HG03095 (cell line): ENCODE data around the gene SEC16A.
"Not testable (repeated sequence)": the region's sequence is repeated elsewhere in the genome, so short reads cannot be mapped to it uniquely, and the experiment has no call there.

ENCODE experiments used
- ATAC-seq: cut with Tn5 transposase; IDR thresholded peaks from one replicate; pipeline ENCODE4 v1.9.1; 2021; ENCODE audit warnings: moderate library complexity; ENCODE audit not compliant: unreplicated experiment

The SEC16A gene

GRCh38 chr9:136425367-136425766 lies 57.5 kb downstream of the SEC16A start:
- not testable (repeated sequence) for ATAC-seq

GRCh38 chr9:136424750-136425362 lies 58.0 kb downstream of the SEC16A start:
- ATAC-seq = no peak

GRCh38 chr9:136423432-136424146 lies 59.3 kb downstream of the SEC16A start:
- ATAC-seq = no peak

DNA sequence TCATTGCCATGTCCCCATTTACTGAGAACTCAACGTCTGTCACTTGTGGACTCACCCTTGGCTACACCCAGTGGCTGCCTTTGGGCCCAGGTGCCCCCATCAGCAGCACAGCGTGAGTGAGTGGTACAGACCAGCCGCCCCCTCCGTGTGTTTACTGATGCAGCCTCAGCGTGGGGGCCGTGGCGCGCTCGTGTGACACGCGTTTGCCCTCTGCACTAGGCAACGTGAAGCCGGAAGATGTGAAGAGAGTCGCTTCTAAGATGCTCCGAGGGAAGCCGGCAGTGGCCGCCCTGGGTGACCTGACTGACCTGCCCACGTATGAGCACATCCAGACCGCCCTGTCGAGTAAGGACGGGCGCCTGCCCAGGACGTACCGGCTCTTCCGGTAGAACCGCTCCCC lies 60.0 kb downstream of the SEC16A start:
- no peak for ATAC-seq

DNA sequence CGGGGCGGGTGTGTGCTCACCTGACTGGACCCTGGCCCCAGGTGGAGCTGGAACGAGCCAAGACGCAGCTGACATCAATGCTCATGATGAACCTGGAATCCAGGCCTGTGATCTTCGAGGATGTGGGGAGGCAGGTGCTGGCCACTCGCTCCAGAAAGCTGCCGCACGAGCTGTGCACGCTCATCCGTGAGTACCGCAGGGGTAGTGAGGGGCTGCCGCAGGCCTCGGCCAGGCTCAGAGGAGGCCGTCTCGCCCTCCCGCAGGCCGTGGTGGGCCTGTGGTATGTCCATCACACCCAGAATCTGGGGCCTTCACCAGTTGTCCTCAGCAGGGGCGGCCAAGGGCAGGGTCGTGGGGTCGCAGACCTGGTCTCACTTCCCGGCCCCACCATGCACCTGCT lies 61.0 kb downstream of the SEC16A start:
- ATAC-seq = no peak

DNA sequence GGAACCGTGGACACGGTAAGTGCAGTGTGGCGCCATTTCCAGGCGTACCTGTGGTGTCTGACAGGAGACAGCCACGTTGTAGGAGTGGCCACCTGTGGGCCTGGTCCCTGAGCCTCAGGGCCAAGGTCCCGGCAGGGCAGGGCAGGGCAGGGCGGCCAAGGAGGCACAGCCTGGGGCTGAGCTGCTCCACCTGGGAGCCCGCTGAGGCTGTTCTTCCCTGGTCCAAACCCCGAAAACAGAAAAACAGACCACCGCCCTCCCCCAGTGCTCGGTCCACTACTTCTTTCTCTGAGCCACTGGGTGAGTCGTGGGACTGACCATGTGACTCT lies 63.8 kb downstream of the SEC16A start:
- ATAC-seq = no peak

GRCh38 chr9:136418182-136419091 lies 64.4 kb downstream of the SEC16A start:
- ATAC-seq = no peak

DNA sequence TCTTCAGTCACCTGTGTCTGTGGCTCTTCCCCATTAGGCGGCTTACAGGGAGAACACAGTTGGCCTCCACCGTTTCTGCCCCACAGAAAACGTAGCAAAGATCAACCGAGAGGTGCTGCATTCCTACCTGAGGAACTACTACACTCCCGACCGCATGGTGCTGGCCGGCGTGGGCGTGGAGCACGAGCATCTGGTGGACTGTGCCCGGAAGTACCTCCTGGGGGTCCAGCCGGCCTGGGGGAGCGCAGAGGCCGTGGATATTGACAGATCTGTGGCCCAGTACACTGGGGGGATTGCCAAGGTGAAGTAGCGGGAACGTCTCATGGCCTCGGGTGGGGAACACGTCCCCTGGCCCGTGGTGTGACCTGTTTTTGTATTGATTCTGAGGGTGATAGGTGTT lies 65.9 kb downstream of the SEC16A start:
- no peak for ATAC-seq

- no peak for ATAC-seq
Observed at GRCh38 chr9:136416427-136416826, 66.4 kb downstream of the SEC16A start.

- ATAC-seq = no peak
Observed at GRCh38 chr9:136412962-136413361, 69.9 kb downstream of the SEC16A start.

DNA sequence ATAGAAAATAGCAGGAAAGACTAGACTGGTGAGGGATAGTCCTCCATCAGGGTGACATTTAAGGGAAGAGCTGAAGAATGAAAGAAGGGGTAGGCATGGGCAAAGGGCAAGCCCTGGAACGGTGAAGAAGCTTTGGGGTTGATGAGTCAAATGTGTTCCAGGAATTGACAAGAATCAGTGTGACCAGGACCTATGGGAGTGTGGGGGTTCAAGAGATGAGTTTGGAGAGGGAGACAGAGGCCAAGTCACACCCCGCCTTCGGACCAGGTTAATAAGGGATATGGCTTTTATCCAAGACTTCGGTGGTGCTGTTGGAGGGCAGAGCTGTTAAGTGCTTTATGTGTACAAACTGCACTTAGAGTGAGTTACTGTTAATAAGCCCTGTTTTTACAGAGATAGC lies 71.5 kb downstream of the SEC16A start:
- no peak for ATAC-seq

GRCh38 chr9:136410500-136411287 lies 72.1 kb downstream of the SEC16A start, which contains the start of the genes ENTR1 and PMPCA:
Gene ENTR1, minus strand, starts transcription at chr9:136410614. Its CDS starts 217 bp downstream, at chr9:136410397.
Gene PMPCA, plus strand, starts transcription at chr9:136410658. Its CDS starts 11 bp downstream, at chr9:136410669.
- ATAC-seq = peak; percentile 55

- no peak for ATAC-seq
Observed at GRCh38 chr9:136409557-136410455, 73.0 kb downstream of the SEC16A start.

DNA sequence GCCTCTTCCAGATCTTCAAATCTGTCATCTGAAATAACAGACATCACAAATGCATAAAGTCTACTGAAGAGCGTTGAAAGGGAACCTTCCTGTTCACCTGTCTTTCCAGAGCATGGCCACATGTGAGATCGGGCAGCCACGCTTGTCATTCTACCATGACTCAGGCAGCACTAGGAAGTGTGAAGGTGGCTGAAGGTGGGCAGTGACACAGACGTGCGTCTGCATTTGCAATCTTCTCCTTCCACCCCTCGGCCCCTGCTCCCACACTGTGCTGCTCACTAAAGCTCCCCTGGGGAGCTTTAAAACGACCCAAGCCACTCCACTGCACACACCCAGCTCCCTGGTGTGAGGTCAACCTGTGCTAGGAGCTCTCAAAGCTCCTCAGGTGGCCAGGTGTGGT lies 74.9 kb downstream of the SEC16A start:
- ATAC-seq = no peak

GRCh38 chr9:136407061-136407460 lies 75.8 kb downstream of the SEC16A start:
- ATAC-seq = not testable (repeated sequence)

- not testable (repeated sequence) for ATAC-seq
Observed at GRCh38 chr9:136405904-136406303, 76.9 kb downstream of the SEC16A start.

GRCh38 chr9:136405481-136405880 lies 77.4 kb downstream of the SEC16A start:
- ATAC-seq = no peak

DNA sequence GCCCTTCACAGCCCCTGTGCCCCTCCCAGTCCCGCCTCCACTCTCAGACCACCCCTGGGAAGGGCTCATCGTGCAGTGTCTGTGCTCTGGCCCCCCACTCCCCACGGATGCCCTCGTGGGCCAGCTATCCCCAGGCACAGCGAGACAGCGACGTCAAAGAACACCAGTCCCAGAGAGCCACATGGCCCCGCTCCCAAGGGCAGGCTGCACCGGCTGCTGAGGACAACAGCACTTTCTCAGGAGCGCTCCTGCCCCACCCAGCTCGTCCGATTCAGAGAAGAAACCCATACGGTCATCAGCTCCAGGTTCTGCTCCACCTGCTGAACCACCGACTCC lies 78.1 kb downstream of the SEC16A start:
- ATAC-seq = no peak

DNA sequence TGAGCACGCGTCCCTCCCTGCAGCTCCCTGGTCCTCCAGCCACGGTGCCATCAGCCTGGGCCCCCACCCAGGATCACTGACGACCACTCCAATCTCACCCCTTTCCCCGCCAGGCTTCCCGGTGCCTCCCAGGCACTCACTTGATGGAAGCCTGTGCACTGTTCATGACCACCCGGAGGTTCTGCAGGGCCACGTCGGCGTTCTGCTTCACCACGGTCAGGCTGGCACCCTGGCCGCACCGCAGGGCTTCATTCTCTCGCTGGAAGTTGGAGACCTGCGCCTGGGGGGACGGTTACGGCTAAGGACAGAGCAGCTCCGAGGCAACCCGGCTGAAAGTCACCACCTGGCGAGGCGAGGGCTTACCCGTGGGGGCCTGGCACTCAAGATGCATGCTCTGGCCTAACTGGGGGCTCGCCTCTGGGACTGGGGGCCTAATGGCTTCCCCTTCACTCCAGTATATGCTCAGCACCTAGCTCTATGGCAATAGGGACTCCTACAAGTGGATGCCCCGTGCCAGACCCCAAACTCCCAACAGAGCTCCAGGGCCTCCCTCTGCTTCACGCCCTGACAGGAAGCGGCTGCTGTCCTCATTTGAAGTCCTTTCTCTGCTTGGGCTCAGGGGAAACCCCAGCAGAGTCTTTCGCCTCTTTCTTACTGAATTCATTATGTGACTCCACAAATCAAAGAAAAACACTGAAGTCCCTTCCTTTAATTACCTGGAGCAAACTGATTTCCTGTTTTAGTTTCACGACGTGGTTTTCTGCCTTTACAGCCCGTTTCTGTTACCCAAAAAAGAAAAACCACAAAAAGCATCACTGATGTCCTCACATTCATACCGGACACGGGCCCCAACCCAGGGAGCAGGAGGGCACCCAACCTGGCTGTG lies 78.7 kb downstream of the SEC16A start:
- no peak for ATAC-seq
